ENCODE measurements around the gene SLC25A11. TPM values are rescaled to one million over a fixed set of nuclear protein-coding genes. Genes with fewer than 3 reads are reported as not detected.

Gene SLC25A11
- total RNA-seq, 4 donors from 2014 or later = 62.4 to 120 (median 83.9) TPM

GRCh38 chr17:4960279-4960922, 20.6 kb upstream of the SLC25A11 start:
- Histone ChIP-seq H3K4me3 (no peak overlapping the region), H3K27me3 (no peaks in the 10 kb centered on the region), H3K9me3 (no peaks in the 10 kb centered on the region), H3K36me3 (peaks cover 0 to 7% (median 3%) of the 10 kb centered on the region in 4 donors), H3K4me1 (peaks cover 0 to 10% (median 3%) of the 10 kb centered on the region in 4 donors), H3K27ac (no peak overlapping the region)
- TF ChIP-seq CTCF (IDR thresholded peaks at IDR 0.05) (no peak), POLR2AphosphoS5 (IDR thresholded peaks at IDR 0.05) (no peak), POLR2A (IDR thresholded peaks at IDR 0.05) (no peak), EP300 (IDR thresholded peaks at IDR 0.05; ENCODE audit: low read depth) (no peak)
- 92 to 96% methylated on average over 4 to 9 of the region's 9 CpGs for WGBS, 2 donors (ENCODE audit: low coverage in 1 of 2)
- intact Hi-C loops (cut with DNase I; ENCODE audit: low total_unique reads) = no loop called here
- no peak for DNase-seq
- in situ Hi-C loops (cut with MboI; ENCODE audit: low pct_ligation_motif_present in 1 of 4, low pct_unique_long_range_greater_than_20kb in 1 of 4, low sequenced_read_pairs in 3 of 4) = no loop called here

- Histone ChIP-seq H3K9me3 (no peaks in the 10 kb centered on the region), H3K36me3 (peaks cover 0 to 7% (median 3%) of the 10 kb centered on the region in 4 donors), H3K27ac (peak overlapping the region in 1 of 4 donors; percentile 42), H3K4me3 (no peak overlapping the region), H3K27me3 (no peaks in the 10 kb centered on the region), H3K4me1 (peaks cover 0 to 9% (median 3%) of the 10 kb centered on the region in 4 donors)
- in situ Hi-C loops (cut with MboI; ENCODE audit: low pct_ligation_motif_present in 1 of 4, low pct_unique_long_range_greater_than_20kb in 1 of 4, low sequenced_read_pairs in 3 of 4) (no loop called here), intact Hi-C loops (cut with DNase I; ENCODE audit: low total_unique reads) (no loop called here)
- no peak for DNase-seq
- TF ChIP-seq CTCF (IDR thresholded peaks at IDR 0.05) (no peak), POLR2AphosphoS5 (IDR thresholded peaks at IDR 0.05) (no peak), EP300 (IDR thresholded peaks at IDR 0.05; ENCODE audit: low read depth) (no peak), POLR2A (IDR thresholded peaks at IDR 0.05) (no peak)
- 74% methylated on average over 18 of the region's 18 CpGs; no CpG with 5 or more reads in 1 of the 2 donors for WGBS, 2 donors (ENCODE audit: low coverage in 1 of 2)
Observed at GRCh38 chr17:4959261-4959965, 19.6 kb upstream of the SLC25A11 start.

GRCh38 chr17:4958102-4958501, 18.3 kb upstream of the SLC25A11 start:
- intact Hi-C loops (cut with DNase I; ENCODE audit: low total_unique reads) = no loop called here
- no peak overlapping the region for H3K4me3 ChIP-seq
- 42 to 71% methylated on average over 3 of the region's 3 CpGs for WGBS, 2 donors (ENCODE audit: low coverage in 1 of 2)
- H3K36me3 ChIP-seq = peaks cover 0 to 7% (median 3%) of the 10 kb centered on the region in 4 donors
- TF ChIP-seq POLR2A (IDR thresholded peaks at IDR 0.05) (no peak), CTCF (IDR thresholded peaks at IDR 0.05) (no peak), EP300 (IDR thresholded peaks at IDR 0.05; ENCODE audit: low read depth) (no peak), POLR2AphosphoS5 (IDR thresholded peaks at IDR 0.05) (no peak)
- H3K9me3 ChIP-seq = no peaks in the 10 kb centered on the region
- H3K27me3 ChIP-seq = no peaks in the 10 kb centered on the region
- peaks cover 0 to 10% (median 5%) of the 10 kb centered on the region in 4 donors for H3K4me1 ChIP-seq
- no peak for DNase-seq
- in situ Hi-C loops (cut with MboI; ENCODE audit: low pct_ligation_motif_present in 1 of 4, low pct_unique_long_range_greater_than_20kb in 1 of 4, low sequenced_read_pairs in 3 of 4) = no loop called here
- H3K27ac ChIP-seq = no peak overlapping the region

- Histone ChIP-seq H3K36me3 (peaks cover 0 to 7% (median 3%) of the 10 kb centered on the region in 4 donors), H3K27me3 (no peaks in the 10 kb centered on the region), H3K9me3 (no peaks in the 10 kb centered on the region), H3K4me3 (no peak overlapping the region), H3K4me1 (peaks cover 0 to 10% (median 5%) of the 10 kb centered on the region in 4 donors), H3K27ac (no peak overlapping the region)
- no peak for TF ChIP-seq POLR2A (IDR thresholded peaks at IDR 0.05)
- no peak for TF ChIP-seq EP300 (IDR thresholded peaks at IDR 0.05; ENCODE audit: low read depth)
- TF ChIP-seq POLR2AphosphoS5 (IDR thresholded peaks at IDR 0.05) = no peak
- TF ChIP-seq CTCF (IDR thresholded peaks at IDR 0.05) = no peak
- intact Hi-C loops (cut with DNase I; ENCODE audit: low total_unique reads) (no loop called here), in situ Hi-C loops (cut with MboI; ENCODE audit: low pct_ligation_motif_present in 1 of 4, low pct_unique_long_range_greater_than_20kb in 1 of 4, low sequenced_read_pairs in 3 of 4) (no loop called here)
- DNase-seq = no peak
- WGBS, 2 donors (ENCODE audit: low coverage in 1 of 2) = 66 to 81% methylated on average over 6 to 10 of the region's 10 CpGs
Observed at GRCh38 chr17:4956493-4957061, 16.7 kb upstream of the SLC25A11 start.

Data from transverse colon (tissue), 4 donors.